Parathyroid adenoma (tissue), 2 donors: ENCODE measurements around the gene GBP1.
"Not testable (repeated sequence)": the region's sequence is repeated elsewhere in the genome, so short reads cannot be mapped to it uniquely, and the experiment has no call there.

Source experiments
- H2AFZ ChIP-seq: fragments of 300-600 bp; sonication (generic); one replicate; pipeline ENCODE4 v1.7.0; 2017; ENCODE audit warnings: antibody characterized with exemption, mild to moderate bottlenecking
- H3K27ac ChIP-seq: fragments of 300-600 bp; sonication (generic); one replicate; pipeline ENCODE4 v1.7.0; 2017
- H3K27me3 ChIP-seq: fragments of 300-600 bp; sonication (generic); one replicate; pipeline ENCODE4 v1.7.0; 2017; ENCODE audit warnings: low read length; ENCODE audit not compliant: control insufficient read depth, insufficient read depth
- H3K36me3 ChIP-seq: fragments of 300-600 bp; sonication (generic); one replicate; pipeline ENCODE4 v1.7.0; 2017; ENCODE audit warnings: low read length; ENCODE audit not compliant: control insufficient read depth, insufficient read depth
- H3K4me1 ChIP-seq: fragments of 300-600 bp; sonication (generic); one replicate; pipeline ENCODE4 v1.7.0; 2017; ENCODE audit warnings: control low read depth
- H3K4me2 ChIP-seq: fragments of 300-600 bp; sonication (generic); one replicate; pipeline ENCODE4 v1.7.0; 2017; ENCODE audit warnings: low read length
- H3K4me3 ChIP-seq: fragments of 300-600 bp; sonication (generic); one replicate; pipeline ENCODE4 v1.7.0; 2017; ENCODE audit warnings: low read depth, low read length
- H3K79me2 ChIP-seq: fragments of 300-600 bp; sonication (generic); one replicate; pipeline ENCODE4 v1.7.0; 2017; ENCODE audit warnings: control low read depth
- H3K9ac ChIP-seq: fragments of 300-600 bp; sonication (generic); one replicate; pipeline ENCODE4 v1.7.0; 2017; ENCODE audit warnings: mild to moderate bottlenecking
- H3K9me3 ChIP-seq: fragments of 300-600 bp; sonication (generic); one replicate; pipeline ENCODE4 v1.7.0; 2017; ENCODE audit warnings: low read length; ENCODE audit not compliant: control insufficient read depth
- TF ChIP-seq, protein P1 (sequence below): fragments of 300-600 bp; sonication (generic); IDR thresholded peaks from one replicate; pipeline ENCODE4 v1.7.0; 2017; ENCODE audit warnings: antibody characterized with exemption, mild to moderate bottlenecking
- donor health status: primary hyperparathyroidism.

GBP1 gene

DNA sequence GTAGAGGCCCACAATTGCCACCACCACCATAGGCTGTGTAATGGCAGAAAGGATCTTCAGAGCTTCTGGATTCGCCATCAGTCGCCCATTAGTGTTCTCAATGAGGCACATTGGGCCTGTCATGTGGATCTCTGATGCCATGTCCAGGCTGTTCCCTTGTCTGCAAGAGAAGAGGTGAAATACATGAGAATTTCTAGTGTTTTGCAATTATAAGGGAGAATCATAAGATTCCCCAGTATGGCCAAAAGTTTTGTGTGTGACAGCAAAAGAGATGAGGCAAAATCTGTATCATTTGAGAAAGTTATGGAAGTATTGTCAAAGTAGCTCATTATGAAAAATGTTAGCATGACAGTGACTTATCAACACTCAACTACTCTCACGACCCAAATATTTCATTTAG, 1.9 kb downstream of the GBP1 start:
- H3K4me2 ChIP-seq: no peak overlapping the region
- H3K79me2 ChIP-seq: no peaks in the 10 kb centered on the region
- no peak overlapping the region for H2AFZ ChIP-seq
- H3K27me3 ChIP-seq: no peaks in the 10 kb centered on the region
- H3K4me1 ChIP-seq: peaks cover 9% of the 10 kb centered on the region
- TF ChIP-seq, protein P1, sequence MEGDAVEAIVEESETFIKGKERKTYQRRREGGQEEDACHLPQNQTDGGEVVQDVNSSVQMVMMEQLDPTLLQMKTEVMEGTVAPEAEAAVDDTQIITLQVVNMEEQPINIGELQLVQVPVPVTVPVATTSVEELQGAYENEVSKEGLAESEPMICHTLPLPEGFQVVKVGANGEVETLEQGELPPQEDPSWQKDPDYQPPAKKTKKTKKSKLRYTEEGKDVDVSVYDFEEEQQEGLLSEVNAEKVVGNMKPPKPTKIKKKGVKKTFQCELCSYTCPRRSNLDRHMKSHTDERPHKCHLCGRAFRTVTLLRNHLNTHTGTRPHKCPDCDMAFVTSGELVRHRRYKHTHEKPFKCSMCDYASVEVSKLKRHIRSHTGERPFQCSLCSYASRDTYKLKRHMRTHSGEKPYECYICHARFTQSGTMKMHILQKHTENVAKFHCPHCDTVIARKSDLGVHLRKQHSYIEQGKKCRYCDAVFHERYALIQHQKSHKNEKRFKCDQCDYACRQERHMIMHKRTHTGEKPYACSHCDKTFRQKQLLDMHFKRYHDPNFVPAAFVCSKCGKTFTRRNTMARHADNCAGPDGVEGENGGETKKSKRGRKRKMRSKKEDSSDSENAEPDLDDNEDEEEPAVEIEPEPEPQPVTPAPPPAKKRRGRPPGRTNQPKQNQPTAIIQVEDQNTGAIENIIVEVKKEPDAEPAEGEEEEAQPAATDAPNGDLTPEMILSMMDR: no peak
- H3K9ac ChIP-seq: no peak overlapping the region
- H3K36me3 ChIP-seq: no peaks in the 10 kb centered on the region
- no peaks in the 10 kb centered on the region for H3K9me3 ChIP-seq
- H3K27ac ChIP-seq: peak overlapping the region; percentile 98
- no peak overlapping the region for H3K4me3 ChIP-seq

DNA sequence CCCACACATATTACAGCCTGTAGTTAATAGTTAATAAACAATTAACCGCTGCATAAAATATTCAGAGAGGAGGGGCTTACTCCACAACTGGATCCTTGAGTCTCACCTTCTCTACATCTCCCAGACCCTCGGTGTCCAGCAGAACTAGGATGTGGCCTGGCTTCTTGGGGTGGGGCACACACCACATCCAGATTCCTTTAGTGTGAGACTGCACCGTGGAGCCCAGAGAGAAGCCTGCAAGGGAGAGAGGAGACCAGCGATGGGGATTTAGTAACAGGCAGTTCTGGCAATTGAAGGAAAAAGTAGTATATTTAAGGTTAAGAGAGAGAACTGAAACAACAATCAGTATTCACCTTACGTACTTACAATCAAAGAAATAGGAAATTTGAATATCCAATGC, 4.9 kb downstream of the GBP1 start:
- peaks cover 7% of the 10 kb centered on the region for H3K4me1 ChIP-seq
- H3K27ac ChIP-seq: no peak overlapping the region
- no peak overlapping the region for H3K4me2 ChIP-seq
- no peaks in the 10 kb centered on the region for H3K9me3 ChIP-seq
- no peaks in the 10 kb centered on the region for H3K79me2 ChIP-seq
- no peak overlapping the region for H3K9ac ChIP-seq
- no peaks in the 10 kb centered on the region for H3K36me3 ChIP-seq
- no peak overlapping the region for H3K4me3 ChIP-seq
- H2AFZ ChIP-seq: no peak overlapping the region
- TF ChIP-seq, protein P1: no peak
- no peaks in the 10 kb centered on the region for H3K27me3 ChIP-seq

DNA sequence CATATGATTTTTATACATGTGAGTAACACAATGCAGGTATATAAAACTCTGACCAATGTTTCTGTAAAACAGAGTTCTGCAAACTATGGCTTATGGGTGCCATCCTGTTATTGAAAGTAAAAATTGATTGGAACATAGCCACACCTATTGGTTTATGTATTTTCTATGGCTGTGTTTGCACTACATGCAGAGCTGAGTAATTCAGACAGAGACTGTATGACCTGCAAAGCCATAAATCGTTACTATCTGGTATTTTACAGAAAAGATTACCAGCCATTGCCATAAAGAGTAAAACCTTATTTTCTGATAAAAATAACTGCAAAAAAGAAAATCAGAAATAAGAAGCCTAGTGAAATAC, 13.1 kb downstream of the GBP1 start:
- Histone ChIP-seq H3K4me3 (no peak overlapping the region), H3K36me3 (no peaks in the 10 kb centered on the region), H3K9me3 (no peaks in the 10 kb centered on the region), H3K27me3 (no peaks in the 10 kb centered on the region), H3K79me2 (no peaks in the 10 kb centered on the region), H3K27ac (peak overlapping the region; percentile 99), H3K4me1 (peaks cover 10% of the 10 kb centered on the region), H3K9ac (no peak overlapping the region), H2AFZ (no peak overlapping the region), H3K4me2 (no peak overlapping the region)
- TF ChIP-seq, protein P1: no peak

DNA sequence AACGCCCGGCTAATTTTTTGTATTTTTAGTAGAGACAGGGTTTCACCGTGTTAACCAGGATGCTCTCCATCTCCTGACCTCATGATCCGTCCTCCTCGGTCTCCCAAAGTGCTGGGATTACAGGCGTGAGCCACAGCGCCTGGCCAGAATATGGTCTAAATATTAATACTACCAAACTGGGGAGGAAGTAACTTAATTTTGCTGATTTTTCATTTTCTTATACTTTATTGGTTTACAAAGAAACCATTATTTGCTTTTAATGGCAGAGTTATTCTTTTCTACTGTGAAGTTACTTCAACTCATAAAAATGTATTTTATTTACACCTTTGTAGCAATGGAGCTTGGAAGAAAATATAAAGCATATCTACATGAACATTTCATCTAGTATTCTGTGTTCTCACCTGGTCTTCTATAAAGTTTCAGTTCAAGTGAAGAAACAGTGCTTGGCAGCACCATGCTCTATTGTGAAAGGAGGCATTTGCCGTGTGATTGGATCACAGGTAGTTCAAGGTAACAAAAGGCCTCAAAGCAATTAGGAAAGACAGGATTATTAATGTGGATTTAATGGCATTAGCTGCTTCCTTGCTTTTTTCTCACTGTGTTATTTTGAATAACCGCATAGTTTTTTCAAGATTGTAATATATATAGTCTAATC, 13.6 kb downstream of the GBP1 start:
- no peaks in the 10 kb centered on the region for H3K27me3 ChIP-seq
- TF ChIP-seq, protein P1: no peak

DNA sequence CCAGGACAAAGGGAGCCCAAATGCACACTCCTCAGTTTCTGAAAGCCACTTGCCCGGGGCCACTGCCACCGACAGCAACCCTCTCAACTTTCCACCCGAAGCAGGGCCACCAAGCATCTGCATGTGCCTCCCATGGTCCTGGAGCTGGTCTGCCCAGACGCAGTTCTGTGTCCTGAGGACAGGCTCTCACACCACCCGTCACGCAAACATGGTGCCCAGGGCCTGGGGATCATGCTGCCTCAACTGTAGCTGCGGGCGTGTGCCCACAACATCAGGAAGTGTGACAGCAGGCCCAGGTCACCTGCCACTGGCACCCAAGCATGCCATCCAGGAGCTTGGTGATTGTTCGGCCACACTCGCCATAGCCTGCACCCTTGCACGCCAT, 14.4 kb downstream of the GBP1 start:
- H3K27ac ChIP-seq: peak overlapping the region; percentile 99
- no peaks in the 10 kb centered on the region for H3K36me3 ChIP-seq
- H3K4me1 ChIP-seq: peaks cover 14% of the 10 kb centered on the region

More for the DNA sequence above, 13.6 kb downstream of the GBP1 start:
- Histone ChIP-seq H3K9ac (no peak overlapping the region), H2AFZ (no peak overlapping the region), H3K4me2 (no peak overlapping the region), H3K27ac (peak overlapping the region; percentile 99), H3K36me3 (no peaks in the 10 kb centered on the region), H3K79me2 (no peaks in the 10 kb centered on the region), H3K4me1 (peaks cover 12% of the 10 kb centered on the region), H3K4me3 (no peak overlapping the region), H3K9me3 (no peaks in the 10 kb centered on the region)

DNA sequence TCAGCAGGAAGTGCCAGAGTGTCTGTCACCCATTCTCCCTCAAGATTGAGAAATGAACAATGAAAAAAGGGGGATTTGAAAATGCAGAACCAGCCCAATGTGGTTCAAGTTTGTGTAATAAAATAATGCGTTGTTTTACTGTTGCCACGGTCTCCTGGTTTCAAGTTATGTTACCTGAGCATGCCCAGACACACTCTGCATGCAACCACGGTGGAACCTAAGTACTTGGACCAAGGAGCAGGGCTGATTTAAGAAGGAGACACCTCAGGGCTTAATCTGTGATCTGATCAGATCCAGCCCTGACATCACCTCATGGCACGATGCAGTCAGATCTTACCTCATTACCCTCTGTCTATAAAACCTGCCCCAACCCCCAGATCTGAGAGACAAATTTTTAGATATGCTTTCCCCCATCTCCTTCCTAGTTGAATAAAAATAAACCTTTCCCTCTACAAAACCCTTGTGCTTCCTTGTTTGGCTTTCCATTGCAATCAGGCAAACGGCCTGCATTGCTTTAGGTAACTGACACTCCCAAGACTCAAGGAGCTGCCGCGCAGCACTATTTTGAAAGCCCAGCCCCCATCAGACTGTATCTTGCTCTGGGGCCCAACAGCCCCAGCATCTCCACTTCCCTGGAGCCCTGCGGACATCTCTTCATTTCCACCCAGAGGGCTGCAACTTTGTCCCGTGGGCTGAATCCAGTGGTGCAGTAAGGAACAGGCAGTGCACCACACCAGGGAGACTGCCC, 14.9 kb downstream of the GBP1 start:
- peak overlapping the region; percentile 76 for H2AFZ ChIP-seq
- H3K9ac ChIP-seq, H3K79me2 ChIP-seq, H3K27me3 ChIP-seq, H3K36me3 ChIP-seq, H3K4me3 ChIP-seq, H3K9me3 ChIP-seq: not testable (repeated sequence)
- H3K4me2 ChIP-seq: peak overlapping the region; percentile 48
- H3K4me1 ChIP-seq: peaks cover 14% of the 10 kb centered on the region
- H3K27ac ChIP-seq: peak overlapping the region; percentile 99

More for the DNA sequence above, 14.4 kb downstream of the GBP1 start:
- Histone ChIP-seq H3K9me3 (no peaks in the 10 kb centered on the region), H3K9ac (no peak overlapping the region), H3K79me2 (no peaks in the 10 kb centered on the region), H3K4me2 (peak overlapping the region; percentile 20), H2AFZ (peak overlapping the region; percentile 76), H3K27me3 (no peaks in the 10 kb centered on the region), H3K4me3 (no peak overlapping the region)
- TF ChIP-seq, protein P1: no peak

DNA sequence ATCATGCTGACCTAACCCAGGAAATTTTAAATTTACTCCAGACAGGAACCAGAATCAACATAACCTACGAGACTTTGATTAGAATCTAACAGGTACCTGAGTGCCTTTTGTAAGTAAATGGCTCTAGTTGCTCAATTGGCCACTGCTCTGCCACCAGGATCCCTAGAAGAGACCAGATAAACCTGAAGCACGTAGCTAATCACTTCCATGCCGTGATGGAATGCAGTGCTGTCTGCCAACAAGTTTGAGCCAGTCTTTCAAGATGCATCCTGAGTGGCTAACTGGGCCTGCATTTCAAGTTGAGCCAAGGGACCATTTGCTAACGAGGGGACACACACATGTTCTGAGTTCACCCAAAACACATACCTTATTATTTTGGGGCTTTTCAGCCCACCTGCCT, 15.8 kb downstream of the GBP1 start:
- not testable (repeated sequence) for H3K9ac ChIP-seq, H3K36me3 ChIP-seq, H3K4me3 ChIP-seq, H3K27me3 ChIP-seq, H2AFZ ChIP-seq, H3K9me3 ChIP-seq, H3K79me2 ChIP-seq
- H3K4me1 ChIP-seq: peaks cover 14% of the 10 kb centered on the region
- H3K4me2 ChIP-seq: peak overlapping the region; percentile 48
- H3K27ac ChIP-seq: peak overlapping the region; percentile 99
